HCT116 (cell line): Measurements from ENCODE around the gene CMC1. TPM values are rescaled to one million over a fixed set of nuclear protein-coding genes. Genes with fewer than 3 reads are reported as not detected.

Experiments
- ATAC-seq: fragments of 200-7000 bp; cut with Tn5 transposase; 2 replicates; pipeline ENCODE4 v1.9.1; 2020; ENCODE audit warnings: mild to moderate bottlenecking, moderate library complexity
- BruUV-seq: library from RNA; stranded (reverse); fragments of 400-500 nt; replicated peaks from 2 replicates; lab custom pipeline; 2021; lab: Mats Ljungman, UMichigan
- CTCF ChIA-PET: fragments of 300-600 bp; sonication (Branson Sonifier 250); formaldehyde crosslinking; loops from one replicate; lab custom pipeline; 2021; ENCODE audit warnings: antibody characterized with exemption; lab: Charles Lee
- POLR2A ChIA-PET: fragments of 300-600, 350-600 bp; sonication (Branson Sonifier 250); formaldehyde crosslinking; loops from one replicate; lab custom pipeline; 2021; ENCODE audit warnings: antibody characterized with exemption; lab: Charles Lee
- RAD21 ChIA-PET, 2 experiments: fragments of 300-600 bp; sonication (Branson Sonifier 250); formaldehyde crosslinking; loops; one replicate each; lab custom pipeline; 2023; ENCODE audit warnings: low total read pairs in 2 of 2; ENCODE audit not compliant: uncharacterized antibody in 2 of 2, unreplicated experiment in 2 of 2, low non-redundant PET in 1 of 2; lab: Charles Lee
- DNase-seq: peaks from one replicate; pipeline ENCODE4 v3.0.0-alpha.2; 2010; ENCODE audit warnings: low read depth, low spot score
- H2AFZ ChIP-seq: fragments of 200-600 bp; shearing (Covaris generic), sonication (generic); 2 replicates; pipeline ENCODE4 v1.6.1; 2017; ENCODE audit warnings: low read depth, mixed run types, mixed read lengths, antibody characterized with exemption, low read length; ENCODE audit not compliant: poor library complexity, severe bottlenecking
- H3K27ac ChIP-seq: 2 replicates; pipeline ENCODE4 v1.5.1; 2012; ENCODE audit warnings: low read depth, low read length
- H3K27me3 ChIP-seq: fragments of 200-600 bp; sonication (generic); 2 replicates; pipeline ENCODE4 v1.6.1; 2016; ENCODE audit warnings: mixed run types, low read length, mixed read lengths; ENCODE audit not compliant: insufficient read depth
- H3K36me3 ChIP-seq, 2 experiments: fragments of 200-500 bp in 1 of 2; fragments of 200-600 bp in 1 of 2; sonication (Bioruptor generic) in 1 of 2; sonication (generic) in 1 of 2; 2 replicates each; pipeline versions ENCODE4 v1.5.1 to v1.6.1; 2014 to 2016; ENCODE audit warnings: low read length in 2 of 2, inconsistent platforms in 1 of 2, mixed read lengths in 1 of 2, mixed run types in 1 of 2; ENCODE audit not compliant: insufficient read depth in 2 of 2, control insufficient read depth in 1 of 2
- H3K4me1 ChIP-seq, 2 experiments: fragments of 200-600 bp in 1 of 2; sonication (generic) in 1 of 2; 2 replicates each; pipeline versions ENCODE4 v1.5.1 to v1.6.1; 2012 to 2017; ENCODE audit warnings: low read length in 2 of 2, inconsistent platforms in 1 of 2, mild to moderate bottlenecking in 1 of 2, mixed read lengths in 1 of 2, mixed run types in 1 of 2, moderate library complexity in 1 of 2; ENCODE audit not compliant: insufficient read depth in 2 of 2, control insufficient read depth in 1 of 2
- H3K4me2 ChIP-seq: fragments of 200-600 bp; sonication (generic); 2 replicates; pipeline ENCODE4 v1.6.1; 2017; ENCODE audit warnings: mixed run types, low read length, mixed read lengths
- H3K4me3 ChIP-seq, 2 experiments: fragments of 200-600 bp in 1 of 2; sonication (generic) in 1 of 2; replicated peaks in 1 of 2; 2 replicates each; pipeline ENCODE4 v1.5.1; 2011 to 2016; ENCODE audit warnings: low read length in 2 of 2, control low read depth in 1 of 2, low read depth in 1 of 2, mild to moderate bottlenecking in 1 of 2, mixed read lengths in 1 of 2, mixed run types in 1 of 2
- H3K79me2 ChIP-seq: fragments of 200-600 bp; sonication (generic); 2 replicates; pipeline ENCODE4 v1.6.1; 2017; ENCODE audit warnings: mild to moderate bottlenecking, mixed run types, low read length, moderate library complexity, mixed read lengths; ENCODE audit not compliant: insufficient read depth
- H3K9ac ChIP-seq: fragments of 200-600 bp; sonication (generic); 2 replicates; pipeline ENCODE4 v1.6.1; 2016; ENCODE audit warnings: low read length, mixed read lengths
- H3K9me2 ChIP-seq: fragments of 200-600 bp; sonication (generic), shearing (Covaris generic); 2 replicates; pipeline ENCODE4 v1.6.1; 2017; ENCODE audit warnings: mixed run types, mild to moderate bottlenecking, moderate library complexity; ENCODE audit not compliant: insufficient read depth
- H3K9me3 ChIP-seq, 2 experiments: fragments of 200-500 bp in 1 of 2; fragments of 200-600 bp in 1 of 2; sonication (Bioruptor generic) in 1 of 2; sonication (generic) in 1 of 2; 2 replicates each; pipeline ENCODE4 v1.6.1; 2014 to 2017; ENCODE audit warnings: low read length in 2 of 2, mixed read lengths in 2 of 2, inconsistent platforms in 1 of 2, low read depth in 1 of 2, mild to moderate bottlenecking in 1 of 2, mixed run types in 1 of 2, moderate library complexity in 1 of 2; ENCODE audit not compliant: control insufficient read depth in 1 of 2, insufficient read depth in 1 of 2
- H4K20me1 ChIP-seq: fragments of 200-600 bp; sonication (generic), shearing (Covaris generic); 2 replicates; pipeline ENCODE4 v1.6.1; 2017; ENCODE audit warnings: mixed run types, mild to moderate bottlenecking, moderate library complexity; ENCODE audit not compliant: insufficient read depth
- CEBPB ChIP-seq: IDR thresholded peaks from 2 replicates; pipeline ENCODE4 v1.6.1; 2012; ENCODE audit warnings: low read depth
- EZH2 ChIP-seq: fragments of 200-600 bp; sonication (generic); IDR thresholded peaks from 2 replicates; pipeline ENCODE4 v1.6.1; 2017; ENCODE audit warnings: antibody characterized with exemption, mixed run types
- MAX ChIP-seq: IDR thresholded peaks from 2 replicates; pipeline ENCODE4 v1.6.1; 2012
- YY1 ChIP-seq: IDR thresholded peaks from 2 replicates; pipeline ENCODE4 v1.6.1; 2011; ENCODE audit warnings: low read length, low read depth, moderate library complexity, mild to moderate bottlenecking; ENCODE audit not compliant: insufficient replicate concordance; ENCODE audit errors: extremely low read depth
- intact Hi-C: fragments of 100-400 bp; cut with micrococcal nuclease; formaldehyde crosslinking; loops from 2 replicates; pipeline ENCODE4 v1.10.0; 2022
- total RNA-seq: library from RNA; stranded (reverse); gene quantifications from one replicate; pipeline ENCODE4 v1.2.1, GENCODE V29; 2021; ENCODE audit not compliant: unreplicated experiment
- TF ChIP-seq, protein P1 (sequence below): IDR thresholded peaks from 2 replicates; pipeline ENCODE4 v1.6.1; 2012
- TF ChIP-seq, protein P2 (sequence below): IDR thresholded peaks from 2 replicates; pipeline ENCODE4 v1.6.1; 2012; ENCODE audit warnings: low read depth

The CMC1 gene
- total RNA-seq, 1 experiment from 2014 or later, result 29.0 TPM

GRCh38 chr3:28347374-28348264 lies 106.2 kb downstream of the CMC1 start:
- RAD21 ChIA-PET, result no interaction called here
- Histone ChIP-seq H3K4me1 (peaks cover 3 to 10% of the 10 kb centered on the region in 2 experiments; a peak in 2 of 4 replicates), H3K9me2 (no peaks in the 10 kb centered on the region), H3K9me3 (no peaks in the 10 kb centered on the region), H3K27ac (peak overlapping the region; percentile 87), H4K20me1 (no peaks in the 10 kb centered on the region)
- POLR2A ChIA-PET, result no interaction called here
- TF ChIP-seq, protein P1, sequence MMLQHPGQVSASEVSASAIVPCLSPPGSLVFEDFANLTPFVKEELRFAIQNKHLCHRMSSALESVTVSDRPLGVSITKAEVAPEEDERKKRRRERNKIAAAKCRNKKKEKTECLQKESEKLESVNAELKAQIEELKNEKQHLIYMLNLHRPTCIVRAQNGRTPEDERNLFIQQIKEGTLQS, result no peak
- TF ChIP-seq, protein P2, sequence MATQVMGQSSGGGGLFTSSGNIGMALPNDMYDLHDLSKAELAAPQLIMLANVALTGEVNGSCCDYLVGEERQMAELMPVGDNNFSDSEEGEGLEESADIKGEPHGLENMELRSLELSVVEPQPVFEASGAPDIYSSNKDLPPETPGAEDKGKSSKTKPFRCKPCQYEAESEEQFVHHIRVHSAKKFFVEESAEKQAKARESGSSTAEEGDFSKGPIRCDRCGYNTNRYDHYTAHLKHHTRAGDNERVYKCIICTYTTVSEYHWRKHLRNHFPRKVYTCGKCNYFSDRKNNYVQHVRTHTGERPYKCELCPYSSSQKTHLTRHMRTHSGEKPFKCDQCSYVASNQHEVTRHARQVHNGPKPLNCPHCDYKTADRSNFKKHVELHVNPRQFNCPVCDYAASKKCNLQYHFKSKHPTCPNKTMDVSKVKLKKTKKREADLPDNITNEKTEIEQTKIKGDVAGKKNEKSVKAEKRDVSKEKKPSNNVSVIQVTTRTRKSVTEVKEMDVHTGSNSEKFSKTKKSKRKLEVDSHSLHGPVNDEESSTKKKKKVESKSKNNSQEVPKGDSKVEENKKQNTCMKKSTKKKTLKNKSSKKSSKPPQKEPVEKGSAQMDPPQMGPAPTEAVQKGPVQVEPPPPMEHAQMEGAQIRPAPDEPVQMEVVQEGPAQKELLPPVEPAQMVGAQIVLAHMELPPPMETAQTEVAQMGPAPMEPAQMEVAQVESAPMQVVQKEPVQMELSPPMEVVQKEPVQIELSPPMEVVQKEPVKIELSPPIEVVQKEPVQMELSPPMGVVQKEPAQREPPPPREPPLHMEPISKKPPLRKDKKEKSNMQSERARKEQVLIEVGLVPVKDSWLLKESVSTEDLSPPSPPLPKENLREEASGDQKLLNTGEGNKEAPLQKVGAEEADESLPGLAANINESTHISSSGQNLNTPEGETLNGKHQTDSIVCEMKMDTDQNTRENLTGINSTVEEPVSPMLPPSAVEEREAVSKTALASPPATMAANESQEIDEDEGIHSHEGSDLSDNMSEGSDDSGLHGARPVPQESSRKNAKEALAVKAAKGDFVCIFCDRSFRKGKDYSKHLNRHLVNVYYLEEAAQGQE, result no peak
- no peak for TF ChIP-seq EZH2
- no peak for TF ChIP-seq MAX
- TF ChIP-seq YY1, result no peak
- TF ChIP-seq CEBPB, result 0 out of 2 replicates have a peak, but pooled peaks have one; percentile 26
- TF ChIP-seq, all 23 proteins: peak for 1
- ATAC-seq (no peak), DNase-seq (no peak)
- no peaks in the 10 kb centered on the region for H3K27me3 ChIP-seq
- peak overlapping the region; percentile 76 to 83 for H3K4me3 ChIP-seq
- CTCF ChIA-PET, result no interaction called here
- no peaks in the 10 kb centered on the region for H3K36me3 ChIP-seq
- peak overlapping the region; percentile 94 for H3K4me2 ChIP-seq
- H2AFZ ChIP-seq, result no peak overlapping the region
- peaks cover 58% of the 10 kb centered on the region for H3K79me2 ChIP-seq
- H3K9ac ChIP-seq, result peak overlapping the region; percentile 76
- TSS peak; percentile 43 for BruUV-seq
- intact Hi-C loops, result loop anchor here (10.0 kb wide), 1 partner anchor 293 kb away; no protein-coding TSS in a partner anchor
